ENCODE measurements around the gene CNIH3. TPM values are rescaled to one million over a fixed set of nuclear protein-coding genes. Genes with fewer than 3 reads are reported as not detected.

Gene CNIH3
- total RNA-seq, 2 donors from 2014 or later = 0.62 to 1.4 TPM

DNA sequence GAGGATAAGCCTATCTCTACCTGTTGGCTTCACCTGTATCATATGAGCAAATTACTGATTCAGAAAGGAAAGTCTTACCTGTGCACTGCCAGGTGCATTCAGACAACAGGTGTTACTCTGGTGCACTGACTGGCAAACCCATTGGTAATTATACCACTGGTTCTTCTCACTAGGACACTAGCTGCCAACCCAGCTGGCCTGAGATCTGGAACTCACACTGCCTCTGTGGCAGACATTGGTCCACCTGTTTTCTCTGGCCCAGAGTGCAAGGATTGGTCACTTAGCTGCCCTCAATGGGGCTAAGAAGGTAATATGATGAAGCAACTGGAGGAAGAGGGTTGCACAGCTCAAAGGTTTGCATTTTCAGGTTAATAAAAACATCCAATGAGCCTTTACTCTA, 173.2 kb downstream of the CNIH3 start:
- peaks cover 11% of the 10 kb centered on the region for H3K4me1 Mint-ChIP-seq (ENCODE audit: low read depth)
- no peaks in the 10 kb centered on the region for H3K27me3 Mint-ChIP-seq (ENCODE audit: low read depth)
- H3K27ac Mint-ChIP-seq = no peak overlapping the region
- peaks cover 2 to 9% of the 10 kb centered on the region in 2 donors for H3K9me3 Mint-ChIP-seq
- no peak overlapping the region for H3K4me3 Mint-ChIP-seq
- H3K36me3 Mint-ChIP-seq (ENCODE audit: insufficient read depth in 2 of 2) = peaks cover 0 to 2% of the 10 kb centered on the region in 2 donors
- no peak for DNase-seq
- ATAC-seq (replicated peaks in 1 of 2) = no peak

Other genes with a start within 250 kb of the CNIH3 start
- 10 to 100 TPM; 82.2 to 92.2 TPM for gene WDR26, start 181.5 kb upstream of the CNIH3 start, total RNA-seq